GM19099 (cell line): Measurements from ENCODE around the gene SLC45A2.

Source experiments
- POLR2A ChIP-seq: IDR thresholded peaks from 3 replicates; pipeline ENCODE4 v1.6.1; 2011; ENCODE audit warnings: low read depth; ENCODE audit not compliant: insufficient read length; ENCODE audit errors: extremely low read depth

The SLC45A2 gene

DNA sequence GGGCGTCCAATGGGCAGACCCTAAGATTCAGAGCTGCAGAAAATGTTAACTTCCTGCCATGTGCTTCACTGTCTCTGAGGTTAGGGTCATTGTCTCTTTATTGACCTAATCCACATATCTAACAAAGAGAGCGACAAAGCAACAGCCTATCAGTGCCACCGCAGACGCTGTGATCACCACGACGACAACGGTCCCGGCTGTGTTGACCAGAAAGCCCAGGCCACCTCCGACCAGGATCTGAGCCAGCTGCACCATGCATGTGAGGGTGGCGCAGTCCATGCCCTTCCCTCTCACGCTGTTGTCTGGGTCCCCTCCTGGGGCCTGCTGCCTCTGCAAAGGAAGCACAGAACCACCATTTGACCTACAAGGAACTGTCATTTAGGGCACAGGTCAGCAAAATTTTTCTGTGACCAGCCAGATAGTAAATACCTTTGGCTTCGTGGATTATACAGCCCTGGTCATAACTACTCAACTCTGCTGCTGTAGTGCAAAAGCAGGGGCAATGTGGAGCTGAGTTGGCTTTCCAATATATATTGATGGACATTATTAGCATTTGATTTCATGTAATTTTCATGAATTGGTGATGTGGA, 39.9 kb downstream of the SLC45A2 start:
- no peak for TF ChIP-seq POLR2A

DNA sequence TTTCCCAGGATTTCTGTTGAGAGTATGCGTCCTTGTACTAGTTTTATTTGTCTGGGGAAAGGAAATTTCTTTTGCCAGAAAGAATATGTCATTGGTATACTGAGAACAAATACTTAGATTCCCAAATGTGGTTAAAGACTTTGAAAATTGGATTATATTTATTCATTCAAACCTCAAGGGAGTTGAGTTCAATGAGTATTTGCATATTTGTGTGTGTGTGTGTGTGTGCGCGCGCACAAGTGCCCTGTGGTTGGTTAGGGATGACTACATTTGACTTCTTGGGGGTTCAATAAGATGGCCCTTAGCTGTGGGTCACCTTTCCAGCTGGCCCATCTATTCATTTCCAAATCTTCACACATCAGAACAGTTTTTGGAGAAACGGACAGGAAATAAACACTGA, 43.4 kb downstream of the SLC45A2 start:
- no peak for TF ChIP-seq POLR2A

DNA sequence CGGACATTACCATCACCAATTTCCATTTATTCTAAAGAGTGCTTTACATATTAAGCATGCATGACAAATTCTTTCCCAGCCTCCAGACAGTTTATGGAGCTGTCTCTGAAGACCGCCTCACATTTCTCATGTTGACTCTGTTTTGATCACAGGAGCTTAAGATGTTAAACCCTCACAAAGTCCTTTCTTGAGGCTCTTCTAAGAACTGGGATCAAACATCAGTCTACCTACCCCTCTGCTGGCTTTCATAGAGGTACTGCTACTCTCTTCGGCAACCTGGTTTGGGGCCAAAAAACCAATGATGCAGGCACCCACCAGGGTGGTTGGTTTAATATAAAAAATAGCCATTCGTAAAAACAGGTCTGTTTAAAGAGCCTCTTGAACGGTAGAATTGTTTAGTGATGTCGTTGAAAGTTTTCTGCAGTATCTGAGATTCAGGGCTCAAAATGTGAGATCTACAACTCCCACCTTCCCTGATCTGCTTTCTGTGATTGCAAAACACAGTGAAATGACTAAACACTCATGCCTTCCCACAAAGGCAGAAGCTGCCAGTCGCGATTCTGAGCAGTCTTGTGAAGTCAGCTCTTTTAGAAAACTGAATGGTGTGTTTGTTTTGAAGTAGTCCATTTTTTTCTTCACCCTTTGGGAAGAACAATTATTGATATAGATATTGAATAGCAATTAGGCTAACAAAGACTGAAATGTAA, 44.8 kb downstream of the SLC45A2 start:
- TF ChIP-seq POLR2A, result no peak

DNA sequence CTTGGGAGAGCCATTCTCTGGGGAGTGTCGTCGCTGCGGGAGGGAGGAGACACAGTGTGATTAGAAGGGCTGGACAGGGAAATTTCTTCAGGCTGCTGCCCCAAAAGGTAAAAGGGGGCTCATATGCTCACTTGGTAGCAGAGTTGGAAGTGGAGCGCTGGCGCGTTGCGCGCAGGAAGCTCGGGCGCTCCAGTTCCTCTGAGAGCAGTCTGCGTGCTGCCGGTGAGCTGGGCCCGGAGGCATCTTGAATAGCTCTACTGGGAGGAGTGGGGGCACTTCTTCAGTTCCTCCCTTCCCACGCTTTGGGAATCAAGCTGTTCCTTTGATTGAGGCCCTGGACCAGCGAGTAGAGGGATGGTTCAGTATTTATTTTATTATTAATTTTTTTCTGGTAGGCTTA, 45.6 kb downstream of the SLC45A2 start:
- TF ChIP-seq POLR2A, result no peak

DNA sequence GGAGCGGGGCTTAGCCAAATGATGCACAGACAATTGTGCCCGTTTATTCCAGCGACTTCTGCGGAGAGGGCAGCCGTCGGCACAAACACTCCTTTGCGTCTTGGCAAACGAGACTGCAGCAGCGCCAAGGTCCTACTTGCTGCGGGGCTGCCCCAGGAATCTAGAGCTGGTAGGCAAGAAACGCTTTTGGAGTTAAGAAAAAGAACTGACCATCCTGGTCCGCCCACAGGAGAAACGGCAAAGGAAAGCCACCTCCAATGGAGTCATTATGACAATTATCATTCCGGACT, 46.0 kb downstream of the SLC45A2 start:
- no peak for TF ChIP-seq POLR2A

DNA sequence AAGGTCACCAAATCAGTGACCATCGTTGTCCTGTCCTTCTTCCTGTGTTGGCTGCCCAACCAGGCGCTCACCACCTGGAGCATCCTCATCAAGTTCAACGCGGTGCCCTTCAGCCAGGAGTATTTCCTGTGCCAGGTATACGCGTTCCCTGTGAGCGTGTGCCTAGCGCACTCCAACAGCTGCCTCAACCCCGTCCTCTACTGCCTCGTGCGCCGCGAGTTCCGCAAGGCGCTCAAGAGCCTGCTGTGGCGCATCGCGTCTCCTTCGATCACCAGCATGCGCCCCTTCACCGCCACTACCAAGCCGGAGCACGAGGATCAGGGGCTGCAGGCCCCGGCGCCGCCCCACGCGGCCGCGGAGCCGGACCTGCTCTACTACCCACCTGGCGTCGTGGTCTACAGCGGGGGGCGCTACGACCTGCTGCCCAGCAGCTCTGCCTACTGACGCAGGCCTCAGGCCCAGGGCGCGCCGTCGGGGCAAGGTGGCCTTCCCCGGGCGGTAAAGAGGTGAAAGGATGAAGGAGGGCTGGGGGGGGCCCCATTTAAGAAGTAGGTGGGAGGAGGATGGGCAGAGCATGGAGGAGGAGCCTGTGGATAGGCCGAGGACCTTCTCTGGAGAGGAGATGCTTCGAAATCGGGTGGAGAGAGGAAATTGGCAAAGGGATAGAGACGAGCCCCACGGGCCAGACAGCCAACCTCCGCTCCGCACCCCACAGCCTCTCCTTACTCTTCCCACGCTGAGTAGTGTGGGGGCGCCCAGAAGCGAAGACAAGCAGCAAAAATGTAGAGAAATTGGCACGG, 46.6 kb downstream of the SLC45A2 start:
- TF ChIP-seq POLR2A, result no peak

DNA sequence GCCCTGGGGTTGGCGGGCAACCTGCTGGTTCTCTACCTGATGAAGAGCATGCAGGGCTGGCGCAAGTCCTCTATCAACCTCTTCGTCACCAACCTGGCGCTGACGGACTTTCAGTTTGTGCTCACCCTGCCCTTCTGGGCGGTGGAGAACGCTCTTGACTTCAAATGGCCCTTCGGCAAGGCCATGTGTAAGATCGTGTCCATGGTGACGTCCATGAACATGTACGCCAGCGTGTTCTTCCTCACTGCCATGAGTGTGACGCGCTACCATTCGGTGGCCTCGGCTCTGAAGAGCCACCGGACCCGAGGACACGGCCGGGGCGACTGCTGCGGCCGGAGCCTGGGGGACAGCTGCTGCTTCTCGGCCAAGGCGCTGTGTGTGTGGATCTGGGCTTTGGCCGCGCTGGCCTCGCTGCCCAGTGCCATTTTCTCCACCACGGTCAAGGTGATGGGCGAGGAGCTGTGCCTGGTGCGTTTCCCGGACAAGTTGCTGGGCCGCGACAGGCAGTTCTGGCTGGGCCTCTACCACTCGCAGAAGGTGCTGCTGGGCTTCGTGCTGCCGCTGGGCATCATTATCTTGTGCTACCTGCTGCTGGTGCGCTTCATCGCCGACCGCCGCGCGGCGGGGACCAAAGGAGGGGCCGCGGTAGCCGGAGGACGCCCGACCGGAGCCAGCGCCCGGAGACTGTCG, 47.3 kb downstream of the SLC45A2 start:
- TF ChIP-seq POLR2A, result no peak

DNA sequence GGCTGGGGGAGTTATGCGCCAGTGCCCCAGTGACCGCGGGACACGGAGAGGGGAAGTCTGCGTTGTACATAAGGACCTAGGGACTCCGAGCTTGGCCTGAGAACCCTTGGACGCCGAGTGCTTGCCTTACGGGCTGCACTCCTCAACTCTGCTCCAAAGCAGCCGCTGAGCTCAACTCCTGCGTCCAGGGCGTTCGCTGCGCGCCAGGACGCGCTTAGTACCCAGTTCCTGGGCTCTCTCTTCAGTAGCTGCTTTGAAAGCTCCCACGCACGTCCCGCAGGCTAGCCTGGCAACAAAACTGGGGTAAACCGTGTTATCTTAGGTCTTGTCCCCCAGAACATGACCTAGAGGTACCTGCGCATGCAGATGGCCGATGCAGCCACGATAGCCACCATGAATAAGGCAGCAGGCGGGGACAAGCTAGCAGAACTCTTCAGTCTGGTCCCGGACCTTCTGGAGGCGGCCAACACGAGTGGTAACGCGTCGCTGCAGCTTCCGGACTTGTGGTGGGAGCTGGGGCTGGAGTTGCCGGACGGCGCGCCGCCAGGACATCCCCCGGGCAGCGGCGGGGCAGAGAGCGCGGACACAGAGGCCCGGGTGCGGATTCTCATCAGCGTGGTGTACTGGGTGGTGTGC, 48.0 kb downstream of the SLC45A2 start, which contains the start of gene RXFP3:
Gene RXFP3 (plus strand): TSS at position 6 of the 636 bp plus-strand sequence. CDS start 355 bp downstream, at position 361.
- no peak for TF ChIP-seq POLR2A

DNA sequence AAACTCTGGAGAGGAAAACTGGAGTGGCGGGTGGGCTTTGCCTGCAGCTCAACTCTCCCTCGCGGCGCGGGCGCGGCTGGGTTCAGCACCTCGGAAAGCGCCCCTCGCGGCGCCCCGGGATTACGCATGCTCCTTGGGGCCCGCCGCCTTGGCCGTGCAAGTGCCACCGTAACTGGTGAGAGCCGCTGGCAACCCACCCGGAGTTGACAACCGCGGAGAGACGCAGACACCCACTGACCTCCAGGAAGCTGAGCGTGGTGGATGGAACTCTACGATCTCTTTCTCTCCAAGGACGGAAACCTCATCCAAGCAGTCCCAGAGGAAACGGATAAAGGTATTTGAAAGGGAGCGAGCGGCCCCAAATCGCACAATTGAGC, 48.5 kb downstream of the SLC45A2 start:
- TF ChIP-seq POLR2A, result no peak

DNA sequence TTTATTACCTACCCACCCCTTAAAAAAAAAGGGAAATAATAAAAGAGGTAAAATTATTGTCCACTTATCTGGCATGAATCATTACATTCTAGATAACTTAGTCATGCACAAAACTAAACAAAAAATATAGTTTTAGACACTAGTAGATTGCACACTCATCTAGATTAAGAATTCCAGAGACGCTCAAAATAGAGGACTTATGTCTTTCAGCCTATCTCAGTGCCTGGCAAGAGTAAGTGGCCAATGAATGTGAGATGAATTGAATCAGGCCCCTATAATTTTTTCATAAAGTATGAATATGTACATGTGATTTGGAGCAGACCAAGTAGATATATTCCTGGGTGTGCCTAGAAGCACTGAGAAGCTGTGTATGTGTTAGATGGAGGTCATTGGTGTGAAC, 50.3 kb downstream of the SLC45A2 start:
- no peak for TF ChIP-seq POLR2A

DNA sequence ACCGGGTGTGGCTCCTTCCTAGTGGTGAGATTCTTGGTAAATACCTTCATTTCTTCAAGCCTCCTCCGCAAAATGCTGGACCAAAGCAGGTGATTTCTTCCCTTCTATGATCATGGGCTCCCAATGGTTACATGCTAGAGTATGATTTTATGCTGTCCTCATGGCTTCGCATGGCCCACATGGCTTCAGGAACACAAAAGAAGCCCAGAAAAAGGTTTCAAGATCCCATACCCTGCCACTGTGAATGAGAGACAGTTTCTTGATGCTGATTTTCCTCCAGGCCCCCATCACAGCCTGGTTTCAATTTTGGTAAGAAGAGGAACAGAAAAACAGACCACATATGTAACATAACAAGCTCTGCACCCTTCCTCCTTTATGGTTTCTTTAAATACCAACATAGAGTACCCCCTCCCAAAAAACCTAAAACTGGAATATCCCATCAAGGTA, 50.7 kb downstream of the SLC45A2 start:
- TF ChIP-seq POLR2A, result no peak

DNA sequence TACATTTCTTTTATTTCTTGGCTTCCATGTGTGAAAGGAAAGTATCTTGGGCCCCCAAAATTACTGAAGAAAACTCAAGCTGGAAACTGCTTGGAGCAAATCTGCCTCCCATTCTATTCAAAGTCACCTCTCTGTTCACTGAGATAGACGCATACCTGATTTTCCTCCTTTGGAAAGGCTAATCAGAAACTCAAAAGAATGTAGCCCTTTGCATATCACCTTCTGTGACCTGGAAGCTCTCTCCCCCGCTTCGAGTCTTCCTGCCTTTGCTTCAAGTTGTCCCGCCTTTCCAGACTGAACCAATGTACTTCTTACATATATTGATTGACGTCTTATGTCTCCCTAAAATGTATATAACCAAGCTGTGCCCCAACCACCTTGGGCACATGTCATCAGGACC, 53.4 kb downstream of the SLC45A2 start:
- no peak for TF ChIP-seq POLR2A

DNA sequence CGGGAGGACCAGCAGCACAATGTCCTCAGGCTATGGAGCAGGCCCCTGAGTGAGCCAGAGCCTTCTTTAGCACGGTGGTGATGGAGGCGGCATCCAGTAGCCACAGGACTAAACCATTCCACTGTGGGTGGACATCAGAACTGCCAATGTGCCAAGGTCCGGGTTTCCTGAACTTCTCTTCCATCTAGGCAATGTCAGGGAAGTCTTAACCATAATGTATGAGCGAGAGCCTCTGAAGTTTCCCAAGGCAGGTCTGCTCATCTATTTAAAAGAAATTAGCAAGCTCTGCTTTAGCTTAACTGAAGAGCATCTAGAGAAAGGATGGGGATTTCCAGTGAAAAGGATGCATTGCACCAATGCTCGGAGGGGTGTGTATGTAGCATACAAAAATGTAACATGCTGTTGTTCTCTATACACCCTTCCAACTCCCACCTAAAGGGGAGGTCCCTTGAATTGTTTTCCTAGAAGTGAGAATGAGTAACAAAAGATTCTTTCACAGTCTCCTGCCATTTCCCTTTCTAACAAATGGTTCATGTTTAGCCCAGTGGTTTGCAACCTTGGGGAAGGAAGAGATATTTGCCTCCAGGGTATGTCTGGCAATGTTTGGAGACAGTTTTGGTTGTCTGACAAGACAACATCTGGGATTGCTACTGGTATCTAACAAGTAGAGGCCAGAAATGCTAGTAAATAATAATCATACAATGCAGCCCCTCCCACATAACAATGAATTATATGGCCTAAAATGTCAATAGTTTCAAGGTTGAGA, 54.4 kb downstream of the SLC45A2 start:
- no peak for TF ChIP-seq POLR2A

DNA sequence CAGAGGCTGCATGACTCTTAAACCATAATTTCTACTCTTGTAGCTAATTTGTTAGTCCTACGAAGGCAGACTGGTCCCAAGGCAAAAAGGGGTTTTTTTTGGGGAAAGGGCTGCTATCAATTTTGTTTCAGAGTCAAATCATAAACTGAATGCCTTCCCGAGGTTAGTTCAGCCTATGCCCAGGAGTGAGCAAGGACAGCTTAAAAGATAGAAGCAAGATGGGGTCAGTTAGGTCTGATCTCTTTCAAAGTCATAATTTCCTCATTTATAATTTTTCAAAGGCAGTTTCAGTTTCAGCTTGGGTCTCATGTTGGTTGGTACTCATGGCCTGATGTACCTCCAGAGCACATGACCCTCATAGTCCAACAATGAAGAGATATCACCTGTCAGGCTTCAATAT, 56.2 kb downstream of the SLC45A2 start:
- TF ChIP-seq POLR2A, result no peak
